ENCODE results near the gene PLPP3.

PLPP3 gene

GRCh38 chr1:56493826-56494225, 85.5 kb downstream of the PLPP3 start:
- DNase-seq, result no peak

GRCh38 chr1:56491441-56491840, 87.9 kb downstream of the PLPP3 start:
- DNase-seq, result no peak

GRCh38 chr1:56490619-56491018, 88.7 kb downstream of the PLPP3 start:
- DNase-seq, result no peak

GRCh38 chr1:56489695-56490094, 89.7 kb downstream of the PLPP3 start:
- DNase-seq, result no peak

GRCh38 chr1:56484695-56485094, 94.7 kb downstream of the PLPP3 start:
- DNase-seq, result no peak

- DNase-seq, result no peak
Measured at GRCh38 chr1:56483104-56483503, 96.3 kb downstream of the PLPP3 start.

- no peak for DNase-seq
Measured at GRCh38 chr1:56482486-56482885, 96.9 kb downstream of the PLPP3 start.

- no peak for DNase-seq
Measured at GRCh38 chr1:56481140-56481694, 98.1 kb downstream of the PLPP3 start.

- DNase-seq, result no peak
Measured at GRCh38 chr1:56478734-56479133, 100.6 kb downstream of the PLPP3 start.

- no peak for DNase-seq
Measured at GRCh38 chr1:56477164-56478111, 101.9 kb downstream of the PLPP3 start.

GRCh38 chr1:56473582-56474270, 105.6 kb downstream of the PLPP3 start:
- no peak for DNase-seq

GRCh38 chr1:56472860-56473259, 106.5 kb downstream of the PLPP3 start:
- no peak for DNase-seq

GRCh38 chr1:56469640-56470371, 109.6 kb downstream of the PLPP3 start:
- DNase-seq, result no peak

GRCh38 chr1:56468518-56468917, 110.8 kb downstream of the PLPP3 start:
- DNase-seq, result no peak

GRCh38 chr1:56466538-56466937, 112.8 kb downstream of the PLPP3 start:
- DNase-seq, result no peak

GRCh38 chr1:56464294-56464693, 115.1 kb downstream of the PLPP3 start:
- DNase-seq, result no peak

- no peak for DNase-seq
Measured at GRCh38 chr1:56463376-56463775, 116.0 kb downstream of the PLPP3 start.

GRCh38 chr1:56462209-56462608, 117.2 kb downstream of the PLPP3 start:
- no peak for DNase-seq

- no peak for DNase-seq
Measured at GRCh38 chr1:56461158-56462127, 117.9 kb downstream of the PLPP3 start.

GRCh38 chr1:56459260-56459659, 120.1 kb downstream of the PLPP3 start:
- no peak for DNase-seq

- no peak for DNase-seq
Measured at GRCh38 chr1:56457756-56458375, 121.5 kb downstream of the PLPP3 start.

Measured in activated naive CD4-positive, alpha-beta T cell (primary cell).